Activated CD8-positive, alpha-beta memory T cell treated with anti-CD3 and anti-CD28 coated beads for 36 hours (primary cell): Measurements from ENCODE around the gene MAGEB17. TPM values are rescaled to one million over a fixed set of nuclear protein-coding genes. Genes with fewer than 3 reads are reported as not detected.
"Not testable (repeated sequence)": the region's sequence is repeated elsewhere in the genome, so short reads cannot be mapped to it uniquely, and the experiment has no call there.

Source experiments
- CTCF ChIA-PET: fragments of 350-600 bp; sonication (Branson Sonifier 250); formaldehyde crosslinking; loops from one replicate; lab custom pipeline; 2021; ENCODE audit warnings: antibody characterized with exemption; lab: Charles Lee
- POLR2A ChIA-PET: fragments of 350-600 bp; sonication (Branson Sonifier 250); formaldehyde crosslinking; loops from one replicate; lab custom pipeline; 2021; ENCODE audit warnings: antibody characterized with exemption; lab: Charles Lee
- total RNA-seq, 2 experiments: library from RNA; stranded (reverse); gene quantifications; one replicate each; pipeline ENCODE4 v1.2.3, GENCODE V29; 2021

Gene MAGEB17
- total RNA-seq, 2 experiments from 2014 or later: not detected

GRCh38 chrX:16148896-16149295 is 18.4 kb upstream of the MAGEB17 start:
- ChIA-PET CTCF (no interaction called here), POLR2A (no interaction called here)

GRCh38 chrX:16155581-16156096 is 11.6 kb upstream of the MAGEB17 start:
- ChIA-PET CTCF (no interaction called here), POLR2A (no interaction called here)

- ChIA-PET CTCF (no interaction called here), POLR2A (no interaction called here)
Measured at GRCh38 chrX:16156692-16157331, 10.5 kb upstream of the MAGEB17 start.

GRCh38 chrX:16160729-16161128 is 6.6 kb upstream of the MAGEB17 start:
- ChIA-PET POLR2A (no interaction called here), CTCF (no interaction called here)

GRCh38 chrX:16161173-16161572 is 6.1 kb upstream of the MAGEB17 start:
- CTCF ChIA-PET, POLR2A ChIA-PET: not testable (repeated sequence)

GRCh38 chrX:16162391-16162790 is 4.9 kb upstream of the MAGEB17 start:
- POLR2A ChIA-PET: no interaction called here
- CTCF ChIA-PET: no interaction called here

GRCh38 chrX:16164748-16165147 is 2.5 kb upstream of the MAGEB17 start:
- CTCF ChIA-PET: no interaction called here
- POLR2A ChIA-PET: no interaction called here

GRCh38 chrX:16171039-16171438 is 3.8 kb downstream of the MAGEB17 start:
- POLR2A ChIA-PET: no interaction called here

GRCh38 chrX:16171944-16172343 is 4.7 kb downstream of the MAGEB17 start:
- POLR2A ChIA-PET: no interaction called here
- CTCF ChIA-PET: no interaction called here

More at GRCh38 chrX:16171039-16171438, 3.8 kb downstream of the MAGEB17 start:
- CTCF ChIA-PET: no interaction called here

- POLR2A ChIA-PET: no interaction called here
- CTCF ChIA-PET: no interaction called here
Measured at GRCh38 chrX:16172391-16172790, 5.1 kb downstream of the MAGEB17 start.

GRCh38 chrX:16175329-16176061 is 8.2 kb downstream of the MAGEB17 start:
- ChIA-PET POLR2A (no interaction called here), CTCF (no interaction called here)

- ChIA-PET POLR2A (no interaction called here), CTCF (no interaction called here)
Measured at GRCh38 chrX:16177260-16177659, 10.0 kb downstream of the MAGEB17 start.

- POLR2A ChIA-PET, CTCF ChIA-PET: not testable (repeated sequence)
Measured at GRCh38 chrX:16183843-16184242, 16.6 kb downstream of the MAGEB17 start.

GRCh38 chrX:16185725-16186136 is 18.4 kb downstream of the MAGEB17 start:
- POLR2A ChIA-PET: no interaction called here
- CTCF ChIA-PET: no interaction called here

GRCh38 chrX:16186380-16187007 is 19.2 kb downstream of the MAGEB17 start:
- CTCF ChIA-PET: no interaction called here

GRCh38 chrX:16187024-16187760 is 19.9 kb downstream of the MAGEB17 start:
- POLR2A ChIA-PET: no interaction called here
- CTCF ChIA-PET: no interaction called here

More at GRCh38 chrX:16186380-16187007, 19.2 kb downstream of the MAGEB17 start:
- POLR2A ChIA-PET: no interaction called here

- ChIA-PET CTCF (no interaction called here), POLR2A (no interaction called here)
Measured at GRCh38 chrX:16188687-16189086, 21.4 kb downstream of the MAGEB17 start.

GRCh38 chrX:16191605-16192004 is 24.3 kb downstream of the MAGEB17 start:
- POLR2A ChIA-PET: no interaction called here
- CTCF ChIA-PET: no interaction called here

- ChIA-PET CTCF (no interaction called here), POLR2A (no interaction called here)
Measured at GRCh38 chrX:16196829-16197228, 29.5 kb downstream of the MAGEB17 start.

- ChIA-PET CTCF (no interaction called here), POLR2A (no interaction called here)
Measured at GRCh38 chrX:16199343-16199742, 32.1 kb downstream of the MAGEB17 start.
